ENCODE measurements around the gene EXO1.

EXO1 gene

DNA sequence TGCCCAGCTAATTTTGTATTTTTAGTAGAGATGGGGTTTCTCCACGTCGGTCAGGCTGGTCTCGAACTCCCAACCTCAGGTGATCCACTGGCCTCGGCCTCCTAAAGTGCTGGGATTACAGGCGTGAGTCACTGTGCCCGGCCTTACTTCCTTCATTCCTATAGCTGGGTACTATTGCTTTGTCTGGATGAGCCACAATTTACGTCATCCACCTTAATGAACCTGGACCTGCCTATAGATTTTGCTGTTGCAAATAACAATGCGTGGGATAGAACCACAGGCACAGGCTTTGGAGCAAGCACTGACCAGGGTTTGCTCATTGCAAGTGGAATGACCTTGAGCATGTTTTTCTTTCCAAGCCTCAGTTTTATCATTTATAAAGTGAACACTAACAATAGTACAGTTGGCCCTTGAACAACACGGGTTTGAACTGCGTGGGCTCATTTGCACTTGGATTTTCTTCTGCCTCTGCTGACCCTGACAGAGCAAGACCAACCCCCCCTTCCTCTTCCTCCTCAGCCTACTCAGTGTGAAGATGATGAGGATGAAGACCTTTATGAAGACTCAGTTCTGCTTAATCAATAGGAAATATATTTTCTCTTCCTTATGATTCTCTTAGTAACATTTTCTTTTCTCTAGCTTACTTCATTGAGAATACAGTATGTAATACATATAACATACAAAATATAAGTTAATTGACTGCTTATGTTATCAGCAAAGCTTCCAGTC, 76.2 kb downstream of the EXO1 start:
- no peak overlapping the region for H3K4me3 ChIP-seq (ENCODE audit: low read depth, low read length)
- no peak for DNase-seq (ENCODE audit: low read depth)
- no peak for TF ChIP-seq CTCF (IDR thresholded peaks at IDR 0.05; ENCODE audit: insufficient read depth, low read depth, low read length, missing control alignments)

- no peak for DNase-seq (ENCODE audit: low read depth)
- no peak for TF ChIP-seq CTCF (IDR thresholded peaks at IDR 0.05; ENCODE audit: insufficient read depth, low read depth, low read length, missing control alignments)
- no peak overlapping the region for H3K4me3 ChIP-seq (ENCODE audit: low read depth, low read length)
Measured at GRCh38 chr1:241926141-241926540, 78.1 kb downstream of the EXO1 start.

- no peak for TF ChIP-seq CTCF (IDR thresholded peaks at IDR 0.05; ENCODE audit: insufficient read depth, low read depth, low read length, missing control alignments)
- no peak for DNase-seq (ENCODE audit: low read depth)
- H3K4me3 ChIP-seq (ENCODE audit: low read depth, low read length), result no peak overlapping the region
Measured at GRCh38 chr1:241927321-241927720, 79.3 kb downstream of the EXO1 start.

- H3K4me3 ChIP-seq (ENCODE audit: low read depth, low read length), result no peak overlapping the region
- DNase-seq (ENCODE audit: low read depth), result no peak
- no peak for TF ChIP-seq CTCF (IDR thresholded peaks at IDR 0.05; ENCODE audit: insufficient read depth, low read depth, low read length, missing control alignments)
Measured at GRCh38 chr1:241932845-241933244, 84.8 kb downstream of the EXO1 start.

GRCh38 chr1:241934201-241934848, 86.3 kb downstream of the EXO1 start:
- no peak for DNase-seq (ENCODE audit: low read depth)
- no peak overlapping the region for H3K4me3 ChIP-seq (ENCODE audit: low read depth, low read length)
- TF ChIP-seq CTCF (IDR thresholded peaks at IDR 0.05; ENCODE audit: insufficient read depth, low read depth, low read length, missing control alignments), result no peak

DNA sequence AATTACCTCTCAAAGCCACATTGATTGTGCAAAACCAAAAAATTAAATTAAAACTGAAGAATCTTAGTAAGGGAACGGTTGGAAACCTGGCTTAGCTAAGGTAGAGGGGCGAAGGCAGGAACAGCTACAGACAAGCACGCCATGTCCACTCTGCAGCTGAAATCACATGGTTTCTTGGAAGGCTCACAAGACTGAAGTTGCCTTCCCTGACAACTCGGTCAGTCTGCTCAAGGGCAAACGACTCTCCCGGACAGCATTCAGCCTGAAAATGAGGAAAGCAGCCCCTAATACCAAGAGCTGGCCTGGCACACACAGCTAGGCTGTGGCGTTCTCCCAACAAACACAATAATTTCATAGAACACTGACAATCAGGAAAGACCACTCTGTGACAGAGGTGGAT, 86.9 kb downstream of the EXO1 start:
- no peak for TF ChIP-seq CTCF (IDR thresholded peaks at IDR 0.05; ENCODE audit: insufficient read depth, low read depth, low read length, missing control alignments)
- no peak for DNase-seq (ENCODE audit: low read depth)
- H3K4me3 ChIP-seq (ENCODE audit: low read depth, low read length), result no peak overlapping the region

All from GM12865 (cell line).